ENCODE results near the gene GSS. TPM values are rescaled to one million over a fixed set of nuclear protein-coding genes. Genes with fewer than 3 reads are reported as not detected.
A peak's percentile ranks its signal among the peaks of the same experiment; 100 is the strongest.

The GSS gene
- total and polyA plus RNA-seq, 4 experiments from 2014 or later = 32.2 to 43.3 (median 39.8) TPM

DNA sequence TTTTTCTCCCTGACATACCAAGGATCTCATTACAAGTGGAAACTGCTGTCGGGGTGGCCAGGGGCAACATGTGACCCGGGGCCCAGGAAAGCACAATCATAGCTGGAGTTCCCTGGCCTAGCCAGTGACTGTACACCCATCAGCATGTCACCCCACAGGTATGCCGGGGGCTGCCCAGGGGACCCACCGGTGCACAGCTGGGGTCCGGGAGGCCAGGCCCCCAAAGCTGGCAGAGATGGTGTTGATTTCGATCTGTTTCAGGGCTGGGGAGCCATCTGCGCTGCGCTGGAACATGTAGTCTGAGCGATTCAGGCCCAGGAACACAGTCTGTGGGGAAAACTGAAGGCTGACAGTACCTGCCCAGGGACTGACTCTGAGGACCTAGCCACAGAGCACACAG lies 13.3 kb downstream of the GSS start:
- H3K27ac Mint-ChIP-seq = peak overlapping the region in 1 of 7 donors; percentile 24
- no peak for DNase-seq
- CTCF ChIA-PET (ENCODE audit: partially characterized antibody) = interaction anchor here (1.2 to 1.3 kb wide), 2 partner anchors 9 to 68 kb away, joined by 3 to 6 read pairs; no protein-coding TSS in a partner anchor
- no peak overlapping the region for H3K4me3 Mint-ChIP-seq
- H3K4me1 Mint-ChIP-seq = peaks cover 0 to 2% (median 0%) of the 10 kb centered on the region in 4 donors
- H3K36me3 Mint-ChIP-seq = peaks cover 54 to 62% of the 10 kb centered on the region in 2 donors
- Histone ChIP-seq H3K4me1 (ENCODE audit: insufficient read depth, low read length) (no peaks in the 10 kb centered on the region), H3K27me3 (ENCODE audit: insufficient read depth, low read length) (no peaks in the 10 kb centered on the region), H3K27ac (ENCODE audit: low read depth, low read length) (no peak overlapping the region), H3K9me3 (ENCODE audit: control insufficient read depth in 1 of 2, low read length in 2 of 2) (no peaks in the 10 kb centered on the region), H3K4me3 (ENCODE audit: low read length in 2 of 2) (no peak overlapping the region), H3K36me3 (ENCODE audit: insufficient read depth, low read length) (peaks cover 35% of the 10 kb centered on the region)
- no peaks in the 10 kb centered on the region for H3K27me3 Mint-ChIP-seq
- POLR2A ChIA-PET (ENCODE audit: partially characterized antibody) = no interaction called here
- no peaks in the 10 kb centered on the region for H3K9me3 Mint-ChIP-seq
- intact Hi-C loops (cut with micrococcal nuclease) = no loop called here

DNA sequence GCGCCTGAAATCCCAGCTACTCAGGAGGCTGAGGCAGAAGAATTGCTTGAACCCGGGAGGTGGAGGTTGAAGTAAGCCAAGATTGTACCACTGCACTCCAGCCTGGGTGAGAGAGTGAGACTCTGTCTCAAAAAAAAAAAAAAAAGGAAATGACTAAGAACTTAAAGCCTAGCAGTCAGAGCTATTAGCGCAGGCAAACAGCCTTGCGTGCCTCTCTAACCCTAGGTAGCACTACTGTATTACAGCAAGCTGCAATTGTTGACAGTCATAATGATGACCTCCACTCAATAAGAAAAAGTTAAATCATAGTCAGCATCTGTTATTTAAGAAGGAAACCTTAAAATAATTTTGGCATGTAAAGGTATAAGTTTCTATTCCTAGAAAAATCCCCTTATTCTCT lies 14.4 kb downstream of the GSS start:
- no peaks in the 10 kb centered on the region for H3K27me3 ChIP-seq (ENCODE audit: insufficient read depth, low read length)
- Mint-ChIP-seq H3K27ac (no peak overlapping the region), H3K36me3 (peaks cover 59% of the 10 kb centered on the region in 2 donors), H3K4me1 (peaks cover 0 to under 1% (median 0%) of the 10 kb centered on the region in 4 donors), H3K4me3 (no peak overlapping the region), H3K27me3 (no peaks in the 10 kb centered on the region), H3K9me3 (no peaks in the 10 kb centered on the region)
- CTCF ChIA-PET (ENCODE audit: partially characterized antibody) = interaction anchor here (1.3 kb wide), 1 partner anchor 67 kb away, joined by 6 read pairs; no protein-coding TSS in a partner anchor
- no peak for DNase-seq
- peaks cover 34% of the 10 kb centered on the region for H3K36me3 ChIP-seq (ENCODE audit: insufficient read depth, low read length)
- H3K9me3 ChIP-seq (ENCODE audit: control insufficient read depth in 1 of 2, low read length in 2 of 2) = no peaks in the 10 kb centered on the region
- POLR2A ChIA-PET (ENCODE audit: partially characterized antibody) = no interaction called here
- H3K27ac ChIP-seq (ENCODE audit: low read depth, low read length) = no peak overlapping the region
- intact Hi-C loops (cut with micrococcal nuclease) = no loop called here
- no peak overlapping the region for H3K4me3 ChIP-seq (ENCODE audit: low read length in 2 of 2)
- no peaks in the 10 kb centered on the region for H3K4me1 ChIP-seq (ENCODE audit: insufficient read depth, low read length)

DNA sequence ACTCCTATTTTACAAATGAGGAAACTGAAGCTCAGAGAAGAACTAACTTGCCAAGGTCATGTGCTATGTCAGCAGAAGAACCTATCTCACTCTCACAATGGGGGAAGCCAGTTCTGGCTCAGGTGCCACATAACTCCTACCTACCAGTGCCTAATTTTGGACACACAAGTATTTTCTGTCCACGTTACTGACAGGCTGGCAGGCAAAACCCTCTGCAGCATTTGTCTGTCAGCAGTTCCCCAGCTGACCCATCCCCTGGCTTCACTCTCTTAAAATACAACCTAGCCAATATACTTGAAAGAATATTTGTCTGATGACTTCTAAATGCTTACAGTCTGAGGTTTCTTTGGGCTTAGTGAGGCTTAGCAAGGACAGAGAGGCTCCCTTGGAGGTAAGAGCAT lies 15.5 kb downstream of the GSS start:
- Histone ChIP-seq H3K27ac (ENCODE audit: low read depth, low read length) (no peak overlapping the region), H3K4me1 (ENCODE audit: insufficient read depth, low read length) (no peaks in the 10 kb centered on the region), H3K36me3 (ENCODE audit: insufficient read depth, low read length) (peaks cover 34% of the 10 kb centered on the region), H3K9me3 (ENCODE audit: control insufficient read depth in 1 of 2, low read length in 2 of 2) (no peaks in the 10 kb centered on the region), H3K27me3 (ENCODE audit: insufficient read depth, low read length) (no peaks in the 10 kb centered on the region), H3K4me3 (ENCODE audit: low read length in 2 of 2) (no peak overlapping the region)
- Mint-ChIP-seq H3K9me3 (no peaks in the 10 kb centered on the region), H3K4me3 (no peak overlapping the region), H3K27me3 (no peaks in the 10 kb centered on the region), H3K27ac (no peak overlapping the region), H3K36me3 (peaks cover 57 to 62% of the 10 kb centered on the region in 2 donors), H3K4me1 (no peaks in the 10 kb centered on the region)
- no peak for DNase-seq
- POLR2A ChIA-PET (ENCODE audit: partially characterized antibody) = no interaction called here
- intact Hi-C loops (cut with micrococcal nuclease) = no loop called here
- CTCF ChIA-PET (ENCODE audit: partially characterized antibody) = no interaction called here

DNA sequence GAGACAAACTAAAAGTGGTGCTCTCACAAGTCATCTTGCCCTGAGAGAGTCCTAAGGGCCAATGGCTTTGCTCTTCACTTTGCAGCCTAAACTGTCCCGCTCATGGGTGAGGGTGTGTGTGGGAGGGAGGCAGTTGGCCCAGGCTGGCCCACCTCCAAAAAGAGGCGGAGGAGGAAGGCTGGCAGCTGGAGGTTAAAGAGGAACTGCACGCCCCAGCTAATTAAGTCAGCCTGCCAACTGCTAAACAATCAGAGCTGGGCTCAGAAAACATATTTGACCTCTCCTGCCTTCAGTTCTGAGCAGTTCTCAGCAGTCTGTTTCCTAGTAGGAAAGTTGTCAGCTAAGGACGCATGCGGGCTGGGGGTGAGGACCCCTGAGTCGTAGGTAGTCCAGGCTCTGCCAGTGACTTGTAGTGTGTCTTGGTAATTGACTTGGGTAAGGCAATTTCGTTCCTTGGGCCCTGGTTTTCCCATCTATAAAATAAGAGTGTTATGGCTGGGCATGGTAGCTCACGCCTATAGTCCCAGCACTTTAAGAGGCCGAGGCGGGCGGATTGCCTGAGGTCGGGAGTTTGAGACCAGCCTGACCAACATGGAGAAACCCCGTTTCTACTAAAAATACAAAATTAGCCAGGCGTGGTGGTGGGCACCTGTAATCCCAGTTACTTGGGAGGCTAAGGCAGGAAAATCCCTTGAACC lies 17.0 kb downstream of the GSS start:
- ChIA-PET CTCF (ENCODE audit: partially characterized antibody) (interaction anchor here (1.2 kb wide), 1 partner anchor 64 kb away, joined by 3 read pairs; no protein-coding TSS in a partner anchor), POLR2A (ENCODE audit: partially characterized antibody) (no interaction called here)
- Mint-ChIP-seq H3K9me3 (no peaks in the 10 kb centered on the region), H3K4me3 (no peak overlapping the region), H3K27me3 (no peaks in the 10 kb centered on the region), H3K36me3 (peaks cover 51 to 61% of the 10 kb centered on the region in 2 donors), H3K4me1 (no peaks in the 10 kb centered on the region), H3K27ac (peak overlapping the region in 1 of 7 donors; percentile 7)
- no peaks in the 10 kb centered on the region for H3K27me3 ChIP-seq (ENCODE audit: insufficient read depth, low read length)
- no peaks in the 10 kb centered on the region for H3K9me3 ChIP-seq (ENCODE audit: control insufficient read depth in 1 of 2, low read length in 2 of 2)
- no peaks in the 10 kb centered on the region for H3K4me1 ChIP-seq (ENCODE audit: insufficient read depth, low read length)
- intact Hi-C loops (cut with micrococcal nuclease) = no loop called here
- peaks cover 31% of the 10 kb centered on the region for H3K36me3 ChIP-seq (ENCODE audit: insufficient read depth, low read length)
- H3K4me3 ChIP-seq (ENCODE audit: low read length in 2 of 2) = no peak overlapping the region
- DNase-seq = no peak
- H3K27ac ChIP-seq (ENCODE audit: low read depth, low read length) = no peak overlapping the region

DNA sequence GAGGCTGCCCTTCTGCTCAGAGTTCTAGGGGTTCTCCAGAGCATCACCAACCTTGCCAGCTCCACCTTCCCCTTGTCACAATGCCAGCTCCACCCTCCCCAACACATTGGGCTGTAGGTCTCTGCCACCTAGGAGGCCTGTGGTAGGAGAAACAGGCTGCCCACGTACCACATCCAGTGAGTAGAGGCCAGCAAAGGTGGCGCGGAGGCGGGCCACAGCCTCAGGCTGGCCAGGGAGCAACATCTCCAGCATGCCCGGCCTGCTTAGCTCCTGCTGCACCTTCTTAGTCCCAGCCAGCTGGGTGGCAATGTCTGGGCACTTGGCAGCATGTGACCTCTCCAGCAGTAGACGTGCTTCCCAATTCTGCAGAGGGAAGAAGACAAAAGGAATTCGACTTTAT lies 23.8 kb downstream of the GSS start:
- no peak overlapping the region for H3K27ac ChIP-seq (ENCODE audit: low read depth, low read length)
- Mint-ChIP-seq H3K4me3 (no peak overlapping the region), H3K4me1 (no peaks in the 10 kb centered on the region), H3K27me3 (no peaks in the 10 kb centered on the region), H3K9me3 (no peaks in the 10 kb centered on the region), H3K27ac (no peak overlapping the region), H3K36me3 (peaks cover 47 to 57% of the 10 kb centered on the region in 2 donors)
- H3K36me3 ChIP-seq (ENCODE audit: insufficient read depth, low read length) = peaks cover 27% of the 10 kb centered on the region
- DNase-seq = no peak
- ChIA-PET POLR2A (ENCODE audit: partially characterized antibody) (no interaction called here), CTCF (ENCODE audit: partially characterized antibody) (interaction anchor here (1.2 kb wide), 1 partner anchor 59 kb away, joined by 3 read pairs; no protein-coding TSS in a partner anchor)
- no peaks in the 10 kb centered on the region for H3K4me1 ChIP-seq (ENCODE audit: insufficient read depth, low read length)
- intact Hi-C loops (cut with micrococcal nuclease) = no loop called here
- H3K4me3 ChIP-seq (ENCODE audit: low read length in 2 of 2) = no peak overlapping the region
- no peaks in the 10 kb centered on the region for H3K27me3 ChIP-seq (ENCODE audit: insufficient read depth, low read length)
- no peaks in the 10 kb centered on the region for H3K9me3 ChIP-seq (ENCODE audit: control insufficient read depth in 1 of 2, low read length in 2 of 2)

DNA sequence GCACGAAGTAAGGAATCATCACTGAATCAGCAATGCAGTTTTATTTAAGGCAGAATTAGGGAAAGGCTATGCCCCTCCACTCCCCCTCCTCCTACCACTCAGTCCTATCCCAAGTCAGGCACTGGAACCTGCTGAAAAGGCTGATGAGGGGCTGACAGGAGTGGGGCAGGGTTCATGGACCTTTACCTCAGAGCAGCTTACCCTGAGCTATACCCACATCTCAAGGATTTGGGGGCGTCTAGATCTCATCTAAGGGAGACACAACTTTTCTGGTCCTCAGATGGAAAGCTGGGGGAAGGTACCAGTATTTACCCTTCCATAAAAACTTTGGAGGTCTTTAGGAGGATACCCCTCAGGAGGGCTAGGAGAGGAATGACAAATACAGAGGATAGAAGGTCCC lies 27.2 kb downstream of the GSS start:
- Histone ChIP-seq H3K4me1 (ENCODE audit: insufficient read depth, low read length) (no peaks in the 10 kb centered on the region), H3K27me3 (ENCODE audit: insufficient read depth, low read length) (no peaks in the 10 kb centered on the region), H3K27ac (ENCODE audit: low read depth, low read length) (no peak overlapping the region), H3K9me3 (ENCODE audit: control insufficient read depth in 1 of 2, low read length in 2 of 2) (no peaks in the 10 kb centered on the region), H3K4me3 (ENCODE audit: low read length in 2 of 2) (no peak overlapping the region), H3K36me3 (ENCODE audit: insufficient read depth, low read length) (peaks cover 19% of the 10 kb centered on the region)
- Mint-ChIP-seq H3K4me3 (no peak overlapping the region), H3K9me3 (no peaks in the 10 kb centered on the region), H3K27me3 (no peaks in the 10 kb centered on the region), H3K36me3 (peaks cover 44 to 52% of the 10 kb centered on the region in 2 donors), H3K27ac (peak overlapping the region in 1 of 7 donors; percentile 60), H3K4me1 (peaks cover 0 to 11% (median 3%) of the 10 kb centered on the region in 4 donors)
- ChIA-PET CTCF (ENCODE audit: partially characterized antibody) (no interaction called here), POLR2A (ENCODE audit: partially characterized antibody) (no interaction called here)
- intact Hi-C loops (cut with micrococcal nuclease) = no loop called here
- DNase-seq = no peak

DNA sequence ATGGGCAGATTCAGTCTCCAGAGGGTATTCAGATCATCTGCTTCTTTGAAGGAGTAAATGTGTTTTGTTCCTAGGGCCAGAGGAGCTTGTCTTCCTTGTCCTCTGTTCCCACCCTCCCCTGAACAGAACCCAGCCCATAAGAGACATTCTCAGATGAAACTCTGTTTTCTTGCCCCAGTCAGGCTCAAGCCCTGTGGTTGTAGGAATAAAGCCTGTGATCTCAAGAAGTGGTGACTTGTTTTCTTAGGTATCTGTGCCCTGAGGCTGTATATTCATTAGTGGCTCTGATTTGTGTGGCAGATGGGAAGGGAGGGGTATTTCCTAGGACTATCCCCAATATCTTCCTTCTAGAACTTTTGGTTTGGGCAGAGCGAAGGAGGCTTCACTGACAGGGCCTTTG lies 27.9 kb downstream of the GSS start:
- Histone ChIP-seq H3K9me3 (ENCODE audit: control insufficient read depth in 1 of 2, low read length in 2 of 2) (no peaks in the 10 kb centered on the region), H3K27ac (ENCODE audit: low read depth, low read length) (no peak overlapping the region), H3K4me3 (ENCODE audit: low read length in 2 of 2) (no peak overlapping the region), H3K4me1 (ENCODE audit: insufficient read depth, low read length) (no peaks in the 10 kb centered on the region), H3K27me3 (ENCODE audit: insufficient read depth, low read length) (no peaks in the 10 kb centered on the region), H3K36me3 (ENCODE audit: insufficient read depth, low read length) (peaks cover 19% of the 10 kb centered on the region)
- no peaks in the 10 kb centered on the region for H3K27me3 Mint-ChIP-seq
- CTCF ChIA-PET (ENCODE audit: partially characterized antibody) = no interaction called here
- peaks cover 0 to 11% (median 3%) of the 10 kb centered on the region in 4 donors for H3K4me1 Mint-ChIP-seq
- peaks cover 39 to 48% of the 10 kb centered on the region in 2 donors for H3K36me3 Mint-ChIP-seq
- no peaks in the 10 kb centered on the region for H3K9me3 Mint-ChIP-seq
- intact Hi-C loops (cut with micrococcal nuclease) = no loop called here
- H3K4me3 Mint-ChIP-seq = no peak overlapping the region
- H3K27ac Mint-ChIP-seq = peak overlapping the region in 3 of 7 donors; percentile 69 to 75 (median 74)
- POLR2A ChIA-PET (ENCODE audit: partially characterized antibody) = no interaction called here
- no peak for DNase-seq
